Forelimb muscle (tissue), 1 donor: ENCODE measurements around the gene SCN8A. TPM values are rescaled to one million over a fixed set of nuclear protein-coding genes. Genes with fewer than 3 reads are reported as not detected.

Experiments
- DNase-seq: peaks from one replicate; pipeline ENCODE4 v3.0.0-alpha.2; 2013; ENCODE audit warnings: low read depth
- polyA plus RNA-seq: library from polyadenylated mRNA; unstranded; fragments of 120-200 nt; gene quantifications from one replicate; pipeline ENCODE4 v1.2.1, GENCODE V29; 2013; ENCODE audit not compliant: insufficient read length

The SCN8A gene
- polyA plus RNA-seq, 1 donor: 0.27 TPM

GRCh38 chr12:51832354-51833107 is 241.5 kb downstream of the SCN8A start:
- DNase-seq: no peak

- no peak for DNase-seq
Measured at GRCh38 chr12:51833448-51834227, 242.6 kb downstream of the SCN8A start.

- no peak for DNase-seq
Measured at GRCh38 chr12:51834411-51834810, 243.4 kb downstream of the SCN8A start.

GRCh38 chr12:51836041-51836826 is 245.2 kb downstream of the SCN8A start:
- no peak for DNase-seq

GRCh38 chr12:51836827-51837173 is 245.8 kb downstream of the SCN8A start:
- DNase-seq: no peak

- no peak for DNase-seq
Measured at GRCh38 chr12:51837286-51837685, 246.3 kb downstream of the SCN8A start.

GRCh38 chr12:51838036-51838435 is 247.0 kb downstream of the SCN8A start:
- no peak for DNase-seq

- no peak for DNase-seq
Measured at GRCh38 chr12:51838762-51839161, 247.7 kb downstream of the SCN8A start.

GRCh38 chr12:51839310-51839947 is 248.4 kb downstream of the SCN8A start:
- no peak for DNase-seq

- DNase-seq: no peak
Measured at GRCh38 chr12:51840966-51841365, 249.9 kb downstream of the SCN8A start.

GRCh38 chr12:51841727-51842126 is 250.7 kb downstream of the SCN8A start:
- DNase-seq: no peak

- DNase-seq: no peak
Measured at GRCh38 chr12:51844854-51845253, 253.8 kb downstream of the SCN8A start.

GRCh38 chr12:51845482-51845881 is 254.4 kb downstream of the SCN8A start:
- DNase-seq: no peak

- DNase-seq: no peak
Measured at GRCh38 chr12:51846271-51846691, 255.2 kb downstream of the SCN8A start.

- DNase-seq: no peak
Measured at GRCh38 chr12:51846911-51847642, 256.0 kb downstream of the SCN8A start.

- no peak for DNase-seq
Measured at GRCh38 chr12:51847643-51848325, 256.8 kb downstream of the SCN8A start.

GRCh38 chr12:51848326-51848727 is 257.3 kb downstream of the SCN8A start, which contains the start of gene FIGNL2:
FIGNL2 (minus strand) TSS chr12:51848718; CDS start chr12:51822413, 26,305 bp downstream.
- no peak for DNase-seq

- DNase-seq: no peak
Measured at GRCh38 chr12:51848841-51849735, 258.1 kb downstream of the SCN8A start.
